Measurements from ENCODE around the gene NSG1.

DNA sequence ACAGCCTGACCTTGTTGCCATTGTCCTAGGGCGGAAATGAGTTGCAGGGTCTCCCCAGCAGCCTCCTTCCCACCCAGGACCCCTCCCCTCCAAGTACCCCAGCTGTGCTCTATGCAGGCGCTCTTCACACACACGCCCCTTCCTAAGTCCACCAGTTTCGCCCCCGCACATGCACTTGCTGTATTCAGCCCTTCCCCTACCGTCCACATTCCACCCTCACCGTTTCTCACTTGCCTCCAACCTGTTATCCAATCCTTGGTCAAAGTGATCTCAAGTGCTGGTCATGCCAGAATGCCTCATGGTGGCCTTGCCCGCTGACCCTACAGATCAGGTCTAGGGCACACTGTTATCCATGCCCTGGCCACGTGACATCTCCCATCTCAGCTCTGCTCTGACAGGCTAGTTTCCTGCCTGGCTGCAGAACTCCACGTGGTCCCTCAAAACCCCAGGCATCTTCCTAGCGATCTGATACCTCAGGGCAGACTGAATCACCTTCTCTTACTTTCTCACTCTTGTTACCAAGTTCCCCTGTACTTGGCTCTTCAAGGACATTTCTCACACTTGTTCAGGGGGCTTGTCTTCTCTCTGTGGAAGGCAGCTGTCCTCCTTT is 39.7 kb downstream of the NSG1 start:
- no peak for TF ChIP-seq GABPA (IDR thresholded peaks at IDR 0.05; ENCODE audit: low read depth)
- TF ChIP-seq EZH2phosphoT487 (IDR thresholded peaks at IDR 0.05; ENCODE audit: borderline replicate concordance, low read depth), result no peak
- TF ChIP-seq, protein P1, sequence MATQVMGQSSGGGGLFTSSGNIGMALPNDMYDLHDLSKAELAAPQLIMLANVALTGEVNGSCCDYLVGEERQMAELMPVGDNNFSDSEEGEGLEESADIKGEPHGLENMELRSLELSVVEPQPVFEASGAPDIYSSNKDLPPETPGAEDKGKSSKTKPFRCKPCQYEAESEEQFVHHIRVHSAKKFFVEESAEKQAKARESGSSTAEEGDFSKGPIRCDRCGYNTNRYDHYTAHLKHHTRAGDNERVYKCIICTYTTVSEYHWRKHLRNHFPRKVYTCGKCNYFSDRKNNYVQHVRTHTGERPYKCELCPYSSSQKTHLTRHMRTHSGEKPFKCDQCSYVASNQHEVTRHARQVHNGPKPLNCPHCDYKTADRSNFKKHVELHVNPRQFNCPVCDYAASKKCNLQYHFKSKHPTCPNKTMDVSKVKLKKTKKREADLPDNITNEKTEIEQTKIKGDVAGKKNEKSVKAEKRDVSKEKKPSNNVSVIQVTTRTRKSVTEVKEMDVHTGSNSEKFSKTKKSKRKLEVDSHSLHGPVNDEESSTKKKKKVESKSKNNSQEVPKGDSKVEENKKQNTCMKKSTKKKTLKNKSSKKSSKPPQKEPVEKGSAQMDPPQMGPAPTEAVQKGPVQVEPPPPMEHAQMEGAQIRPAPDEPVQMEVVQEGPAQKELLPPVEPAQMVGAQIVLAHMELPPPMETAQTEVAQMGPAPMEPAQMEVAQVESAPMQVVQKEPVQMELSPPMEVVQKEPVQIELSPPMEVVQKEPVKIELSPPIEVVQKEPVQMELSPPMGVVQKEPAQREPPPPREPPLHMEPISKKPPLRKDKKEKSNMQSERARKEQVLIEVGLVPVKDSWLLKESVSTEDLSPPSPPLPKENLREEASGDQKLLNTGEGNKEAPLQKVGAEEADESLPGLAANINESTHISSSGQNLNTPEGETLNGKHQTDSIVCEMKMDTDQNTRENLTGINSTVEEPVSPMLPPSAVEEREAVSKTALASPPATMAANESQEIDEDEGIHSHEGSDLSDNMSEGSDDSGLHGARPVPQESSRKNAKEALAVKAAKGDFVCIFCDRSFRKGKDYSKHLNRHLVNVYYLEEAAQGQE (IDR thresholded peaks at IDR 0.05; ENCODE audit: low read depth, low read length), result no peak
- TF ChIP-seq GATA2 (CRISPR knock-in tag; IDR thresholded peaks at IDR 0.05), result no peak
- TF ChIP-seq, protein P2, sequence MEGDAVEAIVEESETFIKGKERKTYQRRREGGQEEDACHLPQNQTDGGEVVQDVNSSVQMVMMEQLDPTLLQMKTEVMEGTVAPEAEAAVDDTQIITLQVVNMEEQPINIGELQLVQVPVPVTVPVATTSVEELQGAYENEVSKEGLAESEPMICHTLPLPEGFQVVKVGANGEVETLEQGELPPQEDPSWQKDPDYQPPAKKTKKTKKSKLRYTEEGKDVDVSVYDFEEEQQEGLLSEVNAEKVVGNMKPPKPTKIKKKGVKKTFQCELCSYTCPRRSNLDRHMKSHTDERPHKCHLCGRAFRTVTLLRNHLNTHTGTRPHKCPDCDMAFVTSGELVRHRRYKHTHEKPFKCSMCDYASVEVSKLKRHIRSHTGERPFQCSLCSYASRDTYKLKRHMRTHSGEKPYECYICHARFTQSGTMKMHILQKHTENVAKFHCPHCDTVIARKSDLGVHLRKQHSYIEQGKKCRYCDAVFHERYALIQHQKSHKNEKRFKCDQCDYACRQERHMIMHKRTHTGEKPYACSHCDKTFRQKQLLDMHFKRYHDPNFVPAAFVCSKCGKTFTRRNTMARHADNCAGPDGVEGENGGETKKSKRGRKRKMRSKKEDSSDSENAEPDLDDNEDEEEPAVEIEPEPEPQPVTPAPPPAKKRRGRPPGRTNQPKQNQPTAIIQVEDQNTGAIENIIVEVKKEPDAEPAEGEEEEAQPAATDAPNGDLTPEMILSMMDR (IDR thresholded peaks at IDR 0.05), result no peak
- TF ChIP-seq TAF1 (IDR thresholded peaks at IDR 0.05; ENCODE audit: borderline replicate concordance, low read depth, low read length), result no peak
- TF ChIP-seq, protein P3, sequence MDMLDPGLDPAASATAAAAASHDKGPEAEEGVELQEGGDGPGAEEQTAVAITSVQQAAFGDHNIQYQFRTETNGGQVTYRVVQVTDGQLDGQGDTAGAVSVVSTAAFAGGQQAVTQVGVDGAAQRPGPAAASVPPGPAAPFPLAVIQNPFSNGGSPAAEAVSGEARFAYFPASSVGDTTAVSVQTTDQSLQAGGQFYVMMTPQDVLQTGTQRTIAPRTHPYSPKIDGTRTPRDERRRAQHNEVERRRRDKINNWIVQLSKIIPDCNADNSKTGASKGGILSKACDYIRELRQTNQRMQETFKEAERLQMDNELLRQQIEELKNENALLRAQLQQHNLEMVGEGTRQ (IDR thresholded peaks at IDR 0.05; ENCODE audit: borderline replicate concordance, low read depth, low read length), result no peak
- TF ChIP-seq, protein P4, sequence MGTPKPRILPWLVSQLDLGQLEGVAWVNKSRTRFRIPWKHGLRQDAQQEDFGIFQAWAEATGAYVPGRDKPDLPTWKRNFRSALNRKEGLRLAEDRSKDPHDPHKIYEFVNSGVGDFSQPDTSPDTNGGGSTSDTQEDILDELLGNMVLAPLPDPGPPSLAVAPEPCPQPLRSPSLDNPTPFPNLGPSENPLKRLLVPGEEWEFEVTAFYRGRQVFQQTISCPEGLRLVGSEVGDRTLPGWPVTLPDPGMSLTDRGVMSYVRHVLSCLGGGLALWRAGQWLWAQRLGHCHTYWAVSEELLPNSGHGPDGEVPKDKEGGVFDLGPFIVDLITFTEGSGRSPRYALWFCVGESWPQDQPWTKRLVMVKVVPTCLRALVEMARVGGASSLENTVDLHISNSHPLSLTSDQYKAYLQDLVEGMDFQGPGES (IDR thresholded peaks at IDR 0.05; ENCODE audit: low read depth, low read length), result no peak
